ENCODE data around the gene BRD7. TPM values are rescaled to one million over a fixed set of nuclear protein-coding genes. Genes with fewer than 3 reads are reported as not detected.

Gene BRD7
- total RNA-seq, 1 donor from 2014 or later: 88.8 TPM

DNA sequence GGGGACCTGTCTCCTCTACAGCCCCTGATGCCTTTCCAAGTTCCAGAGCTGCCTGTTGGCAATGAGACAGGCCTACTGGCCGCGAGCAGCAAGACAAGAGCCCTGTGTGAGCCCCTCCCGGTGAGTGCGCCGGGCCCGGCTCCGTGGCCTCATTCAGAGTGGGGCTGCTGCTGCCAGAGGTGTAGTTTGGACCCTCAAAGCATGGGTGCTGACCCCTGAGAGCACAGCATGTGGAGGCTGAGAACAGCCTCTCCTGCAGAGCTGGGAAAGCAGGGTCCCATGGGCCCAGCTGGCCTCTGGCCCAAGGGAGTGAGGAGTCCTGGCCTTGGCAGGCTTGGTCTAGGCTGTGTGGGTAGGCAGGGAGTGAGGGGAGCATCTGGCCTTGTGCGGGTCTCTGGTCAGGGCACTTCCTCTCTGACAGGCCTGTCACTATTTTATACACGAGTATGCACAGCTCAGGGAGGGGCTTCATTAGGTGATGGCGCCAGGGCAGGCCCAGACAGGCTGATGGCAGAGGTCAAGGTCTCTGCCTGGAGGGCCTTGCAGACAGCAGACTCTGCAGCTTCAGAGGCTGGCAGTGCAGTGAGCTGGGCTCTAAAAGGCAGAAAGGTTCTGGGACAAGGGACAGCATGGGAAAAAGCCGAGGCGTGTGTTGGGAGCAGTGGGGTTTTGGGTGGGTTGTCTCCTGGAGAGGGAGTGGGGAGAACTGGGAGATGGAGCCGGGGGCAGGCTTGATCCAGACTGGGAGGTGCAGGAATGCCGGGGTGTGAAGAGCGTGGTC, 59.1 kb downstream of the BRD7 start:
- intact Hi-C loops (cut with micrococcal nuclease): no loop called here
- Mint-ChIP-seq H3K4me3 (no peak overlapping the region), H3K27ac (peak overlapping the region; percentile 26), H3K27me3 (ENCODE audit: insufficient read depth) (no peaks in the 10 kb centered on the region), H3K36me3 (ENCODE audit: low read depth) (peaks cover 22% of the 10 kb centered on the region), H3K4me1 (ENCODE audit: low read depth) (peaks cover 15% of the 10 kb centered on the region), H3K9me3 (no peaks in the 10 kb centered on the region)
- DNase-seq (ENCODE audit: low spot score): no peak

DNA sequence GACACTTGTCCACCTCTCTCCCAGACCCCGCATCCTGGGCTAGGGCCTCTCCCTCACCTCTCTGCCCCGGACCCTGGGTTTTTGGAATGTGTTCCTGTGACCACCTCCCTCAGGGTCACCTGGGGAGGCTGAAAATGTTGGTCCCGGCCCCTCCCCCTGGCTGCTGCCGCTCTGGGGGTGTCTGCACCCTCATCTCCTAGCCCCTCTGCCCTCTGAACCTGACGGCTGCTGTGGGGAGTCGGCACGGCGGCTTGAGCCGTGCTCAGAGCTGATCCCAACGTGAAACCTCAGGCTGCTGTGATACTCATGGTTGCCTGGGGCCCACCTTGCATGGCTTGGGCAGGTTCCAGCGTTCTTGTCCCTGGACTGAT, 59.6 kb downstream of the BRD7 start:
- Mint-ChIP-seq H3K4me1 (ENCODE audit: low read depth) (peaks cover 9% of the 10 kb centered on the region), H3K36me3 (ENCODE audit: low read depth) (peaks cover 22% of the 10 kb centered on the region), H3K27ac (no peak overlapping the region), H3K9me3 (no peaks in the 10 kb centered on the region), H3K4me3 (no peak overlapping the region), H3K27me3 (ENCODE audit: insufficient read depth) (no peaks in the 10 kb centered on the region)
- intact Hi-C loops (cut with micrococcal nuclease): no loop called here
- DNase-seq (ENCODE audit: low spot score): no peak

DNA sequence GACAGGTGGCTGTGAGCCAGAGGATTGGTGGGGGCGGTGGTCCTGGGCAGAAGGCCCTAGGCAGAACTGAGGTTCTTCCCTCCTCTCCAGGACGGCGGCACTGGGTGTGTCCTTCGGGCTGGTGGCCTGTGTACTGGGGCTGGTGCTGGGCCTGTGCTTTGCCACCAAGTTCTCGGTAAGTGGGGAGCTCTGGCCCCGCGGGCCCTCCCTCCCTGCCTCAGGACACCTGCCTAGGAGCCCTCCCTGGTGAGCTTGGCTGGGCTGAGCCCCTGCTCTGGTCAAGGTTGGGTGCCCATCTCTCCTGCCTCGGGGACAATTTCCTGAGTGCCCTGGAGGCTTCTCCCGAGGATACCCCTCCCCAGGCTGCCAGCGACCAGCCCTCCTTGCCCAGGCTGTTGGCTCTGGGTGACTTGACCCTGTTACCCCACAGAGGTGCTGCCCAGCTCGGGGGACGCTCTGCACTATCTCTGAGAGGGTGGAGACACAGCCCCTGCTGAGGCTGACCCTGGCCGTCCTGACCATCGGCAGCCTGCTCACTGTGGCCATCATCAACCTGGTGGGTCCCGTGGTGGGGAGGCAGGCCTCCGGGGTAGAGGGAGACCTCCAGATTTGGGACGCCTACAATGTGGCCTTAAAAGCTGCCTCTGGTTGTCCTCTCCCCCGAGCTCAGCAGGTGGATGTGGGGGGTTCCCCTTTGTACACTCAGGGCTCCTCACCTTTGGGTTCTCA, 60.4 kb downstream of the BRD7 start:
- H3K36me3 Mint-ChIP-seq (ENCODE audit: low read depth): peaks cover 18% of the 10 kb centered on the region

DNA sequence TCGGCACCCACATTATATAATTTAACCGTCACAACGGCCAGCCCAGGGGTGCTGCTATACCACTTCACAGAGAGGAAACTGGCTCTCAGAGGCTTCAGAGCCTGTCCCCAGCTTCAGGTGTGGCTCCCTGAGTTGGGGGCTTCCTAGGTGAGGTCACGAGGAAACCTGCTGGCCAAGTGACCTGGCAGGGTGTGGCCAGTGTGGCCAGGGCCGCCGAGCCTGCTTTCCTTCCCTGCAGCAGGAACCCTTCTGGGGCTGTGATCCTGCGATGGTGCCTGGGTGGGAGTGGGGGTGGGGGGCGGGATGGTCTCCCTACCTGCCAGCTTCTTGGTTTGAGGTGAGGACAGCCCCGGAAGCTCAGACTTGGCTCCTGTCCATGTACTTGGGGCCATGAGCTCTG, 62.5 kb downstream of the BRD7 start:
- no peak for DNase-seq (ENCODE audit: low spot score)
- Mint-ChIP-seq H3K27ac (no peak overlapping the region), H3K36me3 (ENCODE audit: low read depth) (peaks cover 13% of the 10 kb centered on the region), H3K4me1 (ENCODE audit: low read depth) (no peaks in the 10 kb centered on the region), H3K27me3 (ENCODE audit: insufficient read depth) (no peaks in the 10 kb centered on the region), H3K4me3 (no peak overlapping the region), H3K9me3 (no peaks in the 10 kb centered on the region)
- intact Hi-C loops (cut with micrococcal nuclease): no loop called here

More for the DNA sequence above, 60.4 kb downstream of the BRD7 start:
- Mint-ChIP-seq H3K4me3 (no peak overlapping the region), H3K9me3 (no peaks in the 10 kb centered on the region), H3K4me1 (ENCODE audit: low read depth) (peaks cover 2% of the 10 kb centered on the region), H3K27ac (no peak overlapping the region), H3K27me3 (ENCODE audit: insufficient read depth) (no peaks in the 10 kb centered on the region)
- intact Hi-C loops (cut with micrococcal nuclease): no loop called here
- no peak for DNase-seq (ENCODE audit: low spot score)

DNA sequence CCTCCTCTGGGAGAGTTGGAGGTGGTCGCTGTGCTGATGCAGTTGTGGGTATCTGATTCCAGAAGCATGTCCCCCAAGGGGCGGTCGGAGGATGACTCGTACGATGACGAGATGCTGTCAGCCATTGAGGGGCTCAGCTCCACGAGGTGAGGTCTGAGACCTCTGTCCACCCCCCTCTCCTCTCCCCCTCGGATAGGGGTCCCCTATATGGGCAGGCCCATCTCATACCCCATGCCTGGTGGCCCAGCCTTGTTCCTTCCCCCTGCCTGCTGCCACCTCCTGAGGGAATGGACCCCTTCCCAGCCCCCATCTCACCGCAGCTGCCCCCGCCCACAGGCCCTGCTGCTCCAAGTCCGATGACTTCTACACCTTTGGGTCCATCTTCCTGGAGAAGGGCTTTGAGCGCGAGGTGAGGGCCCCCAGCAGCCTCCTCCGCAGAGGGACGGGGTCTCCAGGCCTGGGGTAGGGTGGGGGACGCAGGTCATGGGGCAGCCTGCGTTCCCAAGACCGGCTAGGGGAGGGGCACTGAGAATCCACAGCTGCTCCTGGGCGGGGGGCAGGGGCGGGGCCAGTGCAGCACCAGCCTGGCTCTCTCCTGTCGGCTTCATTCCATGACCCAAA, 63.2 kb downstream of the BRD7 start:
- intact Hi-C loops (cut with micrococcal nuclease): no loop called here
- no peak for DNase-seq (ENCODE audit: low spot score)
- no peaks in the 10 kb centered on the region for H3K27me3 Mint-ChIP-seq (ENCODE audit: insufficient read depth)
- no peak overlapping the region for H3K27ac Mint-ChIP-seq
- no peak overlapping the region for H3K4me3 Mint-ChIP-seq
- no peaks in the 10 kb centered on the region for H3K9me3 Mint-ChIP-seq
- H3K36me3 Mint-ChIP-seq (ENCODE audit: low read depth): peaks cover 13% of the 10 kb centered on the region
- no peaks in the 10 kb centered on the region for H3K4me1 Mint-ChIP-seq (ENCODE audit: low read depth)

DNA sequence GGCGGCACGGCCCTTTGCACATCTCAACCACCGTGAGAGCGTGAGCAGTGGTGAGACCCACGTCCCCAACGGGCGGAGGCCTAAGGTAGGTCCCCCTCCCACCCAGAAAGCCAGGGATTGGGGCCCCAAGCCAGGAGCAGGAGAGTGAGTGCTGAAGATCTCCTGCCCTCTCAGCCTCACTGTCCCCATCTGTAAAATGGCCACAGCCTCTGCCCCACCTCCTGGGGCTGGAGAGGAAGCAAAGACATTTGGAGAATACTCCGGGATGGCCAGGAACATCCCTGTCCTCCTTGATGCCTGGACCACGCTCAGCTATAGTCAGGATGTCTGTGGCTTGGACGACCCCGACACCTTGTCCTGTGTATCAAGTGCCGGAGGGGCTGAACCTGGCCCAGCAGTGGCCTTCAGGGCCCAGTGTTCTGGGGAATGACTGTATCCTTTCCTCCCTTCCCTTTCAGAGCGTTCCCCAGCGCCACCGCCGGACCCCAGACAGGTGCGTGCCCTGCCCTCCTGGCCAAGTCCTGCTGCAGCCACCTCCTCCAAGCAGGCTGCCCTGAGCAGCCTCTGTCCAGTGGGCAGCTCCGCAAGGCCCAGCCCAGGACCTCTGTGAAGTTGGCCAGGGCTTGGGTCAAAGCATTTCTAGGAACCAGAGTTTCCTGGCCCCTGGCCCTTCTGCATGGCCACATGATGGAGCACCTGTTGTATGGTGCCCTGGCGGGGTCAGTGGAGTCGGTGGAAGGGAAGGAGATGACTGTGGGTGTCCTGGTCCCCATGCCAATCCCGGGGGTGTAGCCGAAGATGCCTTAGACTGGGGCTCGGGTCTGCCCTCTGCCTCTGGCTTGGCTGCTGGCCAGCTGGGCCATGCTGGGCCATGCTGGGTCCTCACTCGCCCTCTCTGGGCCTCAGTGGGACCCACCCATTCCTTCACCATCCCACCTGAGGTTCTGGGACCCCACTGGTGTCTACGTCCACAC, 64.0 kb downstream of the BRD7 start:
- Mint-ChIP-seq H3K36me3 (ENCODE audit: low read depth) (peaks cover 13% of the 10 kb centered on the region), H3K4me1 (ENCODE audit: low read depth) (no peaks in the 10 kb centered on the region), H3K9me3 (no peaks in the 10 kb centered on the region), H3K27me3 (ENCODE audit: insufficient read depth) (no peaks in the 10 kb centered on the region), H3K27ac (no peak overlapping the region), H3K4me3 (no peak overlapping the region)
- intact Hi-C loops (cut with micrococcal nuclease): no loop called here
- no peak for DNase-seq (ENCODE audit: low spot score)

DNA sequence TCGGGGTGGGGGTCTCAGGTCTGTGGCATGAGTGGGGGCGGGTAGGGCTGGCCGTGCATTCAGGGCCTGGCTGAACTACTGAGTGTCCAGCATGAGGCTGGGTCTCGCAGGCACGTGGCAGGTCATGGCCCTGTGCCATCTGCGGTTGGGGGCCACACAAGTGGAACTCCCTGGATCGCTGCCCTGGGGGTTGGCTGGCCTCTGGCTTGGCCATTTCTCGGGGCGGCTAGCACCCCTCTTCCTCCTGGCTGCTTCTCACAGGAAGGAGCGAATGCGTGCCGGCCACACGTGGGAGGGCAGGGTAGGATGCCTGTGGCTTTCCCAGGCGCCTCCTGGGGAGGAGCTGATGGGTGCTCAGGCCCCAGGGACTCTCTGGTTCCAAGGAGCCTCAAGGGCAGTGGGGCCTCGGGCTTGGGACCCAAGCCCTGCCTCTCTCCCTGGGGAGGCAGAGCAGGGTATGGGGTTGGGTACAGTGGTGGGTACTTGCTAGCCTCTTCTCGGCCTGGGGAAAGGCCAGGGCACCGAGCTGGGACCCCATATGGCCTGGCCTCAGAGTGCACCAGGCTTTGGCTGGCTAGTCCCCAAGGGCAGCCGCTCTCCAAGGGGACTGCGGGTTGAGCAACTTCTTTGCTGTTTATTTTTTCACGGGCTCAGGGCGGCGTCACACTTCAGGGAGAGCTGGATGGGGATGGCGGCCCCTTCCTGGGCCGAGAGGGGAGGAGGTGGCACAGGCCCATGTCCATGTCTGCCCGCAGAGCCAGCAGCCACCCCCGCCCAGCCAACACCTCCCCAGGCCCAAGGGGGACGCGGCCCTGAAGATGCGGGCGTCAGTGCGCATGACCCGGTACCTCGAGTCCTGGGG, 65.0 kb downstream of the BRD7 start:
- peaks cover 13% of the 10 kb centered on the region for H3K36me3 Mint-ChIP-seq (ENCODE audit: low read depth)
- intact Hi-C loops (cut with micrococcal nuclease): no loop called here
- no peak overlapping the region for H3K27ac Mint-ChIP-seq

DNA sequence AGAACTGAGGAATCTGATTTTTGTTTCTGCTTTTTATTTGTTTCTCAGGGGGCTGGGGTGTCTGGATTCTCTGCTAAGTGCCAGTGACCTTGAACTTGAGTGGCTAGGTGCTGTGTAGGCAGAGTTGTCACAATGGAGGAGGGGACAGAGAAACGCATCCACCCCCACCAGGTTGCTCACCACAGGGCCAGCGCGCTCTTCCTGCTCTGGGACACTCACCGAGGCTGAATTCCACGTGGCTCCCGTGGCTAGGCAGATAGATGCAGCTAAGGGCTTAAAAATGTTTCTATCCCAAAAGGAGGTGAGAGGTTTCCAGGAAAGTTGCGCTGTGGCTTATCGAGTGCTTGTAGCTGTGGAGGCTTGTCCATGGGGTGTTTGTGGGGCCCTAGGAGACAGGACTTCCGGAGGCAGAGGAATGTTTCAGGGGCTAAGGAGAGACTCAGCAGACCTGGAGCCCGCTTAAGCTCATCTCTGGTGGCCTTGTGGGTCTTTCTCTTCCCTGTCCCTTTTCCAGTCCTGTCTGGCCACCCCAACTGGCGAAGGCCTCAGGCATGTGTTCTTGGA, 65.7 kb downstream of the BRD7 start:
- H3K36me3 Mint-ChIP-seq (ENCODE audit: low read depth): peaks cover 13% of the 10 kb centered on the region
- H3K27me3 Mint-ChIP-seq (ENCODE audit: insufficient read depth): no peaks in the 10 kb centered on the region
- H3K9me3 Mint-ChIP-seq: no peaks in the 10 kb centered on the region
- no peak for DNase-seq (ENCODE audit: low spot score)
- intact Hi-C loops (cut with micrococcal nuclease): no loop called here
- no peaks in the 10 kb centered on the region for H3K4me1 Mint-ChIP-seq (ENCODE audit: low read depth)
- no peak overlapping the region for H3K4me3 Mint-ChIP-seq
- H3K27ac Mint-ChIP-seq: no peak overlapping the region

More for the DNA sequence above, 65.0 kb downstream of the BRD7 start:
- Mint-ChIP-seq H3K4me1 (ENCODE audit: low read depth) (no peaks in the 10 kb centered on the region), H3K27me3 (ENCODE audit: insufficient read depth) (no peaks in the 10 kb centered on the region), H3K9me3 (no peaks in the 10 kb centered on the region), H3K4me3 (no peak overlapping the region)
- DNase-seq (ENCODE audit: low spot score): no peak

DNA sequence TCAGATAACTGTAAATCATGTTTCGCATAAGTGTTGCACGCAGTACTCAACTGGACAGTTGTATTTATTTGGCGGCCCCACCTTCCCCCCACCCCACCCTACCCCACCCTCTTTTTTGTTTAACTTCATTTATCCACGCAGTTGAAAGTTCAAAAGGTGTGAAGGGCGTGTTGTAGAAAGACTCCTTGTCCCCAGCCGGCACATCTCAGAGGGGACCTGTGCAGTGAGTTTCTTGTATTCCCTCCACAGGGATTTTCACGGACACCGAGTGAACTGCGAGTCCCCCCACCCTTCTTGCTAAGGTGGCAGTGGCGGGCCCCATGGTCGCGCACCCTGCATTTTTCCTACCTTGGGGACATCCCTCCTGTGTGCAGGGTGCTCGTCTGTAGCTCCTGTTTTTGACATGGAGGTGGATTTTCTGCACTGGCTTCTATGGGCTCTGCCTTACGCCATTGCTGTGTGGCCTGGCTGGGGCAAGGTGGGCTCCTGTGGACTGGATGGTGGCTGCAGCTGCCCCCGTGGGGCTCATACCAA, 66.2 kb downstream of the BRD7 start:
- H3K4me3 Mint-ChIP-seq: no peak overlapping the region
- no peaks in the 10 kb centered on the region for H3K27me3 Mint-ChIP-seq (ENCODE audit: insufficient read depth)
- no peak overlapping the region for H3K27ac Mint-ChIP-seq
- H3K36me3 Mint-ChIP-seq (ENCODE audit: low read depth): peaks cover 13% of the 10 kb centered on the region
- no peaks in the 10 kb centered on the region for H3K4me1 Mint-ChIP-seq (ENCODE audit: low read depth)
- intact Hi-C loops (cut with micrococcal nuclease): no loop called here
- no peaks in the 10 kb centered on the region for H3K9me3 Mint-ChIP-seq
- DNase-seq (ENCODE audit: low spot score): no peak

DNA sequence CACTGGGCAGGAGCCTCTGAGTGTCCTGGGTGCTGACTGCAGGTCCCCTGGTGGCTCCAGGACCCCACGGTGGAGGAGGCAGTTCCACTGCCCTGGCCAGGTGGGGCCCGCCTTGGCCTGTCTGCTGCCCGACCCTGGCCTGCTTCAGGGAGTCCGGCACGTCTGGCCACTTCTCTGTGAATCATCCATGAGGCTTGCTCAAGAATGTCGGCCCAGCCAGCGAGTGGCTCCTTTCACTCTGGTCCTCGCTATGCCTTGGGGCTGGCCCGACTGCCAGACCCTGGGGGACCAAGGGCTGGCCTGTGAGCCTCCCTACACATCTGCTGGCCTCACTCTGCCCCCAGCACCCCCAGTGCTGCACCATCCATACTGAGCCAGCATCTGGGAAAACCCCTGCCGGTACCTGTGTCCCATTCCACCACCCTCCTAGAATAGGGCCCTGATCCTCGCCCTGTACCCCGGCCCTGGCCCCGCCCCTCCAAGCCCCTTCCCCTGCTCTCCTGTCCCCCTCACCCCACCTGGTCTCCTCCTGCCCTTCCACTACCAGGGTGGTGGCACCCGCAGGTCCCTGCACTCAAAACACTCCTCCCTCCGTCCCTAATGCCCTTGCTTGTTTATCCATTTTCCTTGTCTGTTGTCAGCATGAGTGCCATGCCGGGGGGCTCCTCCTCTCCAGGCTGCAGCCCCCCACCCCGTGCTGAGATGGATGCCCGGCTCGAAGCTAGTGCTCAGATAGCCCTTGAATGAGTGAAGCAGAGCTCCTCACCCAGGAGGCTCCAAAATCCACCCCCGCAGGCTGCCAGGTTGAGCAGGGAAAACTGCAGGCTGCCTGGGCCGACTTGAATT, 66.9 kb downstream of the BRD7 start:
- Mint-ChIP-seq H3K4me1 (ENCODE audit: low read depth) (no peaks in the 10 kb centered on the region), H3K27ac (no peak overlapping the region), H3K27me3 (ENCODE audit: insufficient read depth) (no peaks in the 10 kb centered on the region), H3K4me3 (no peak overlapping the region), H3K9me3 (no peaks in the 10 kb centered on the region), H3K36me3 (ENCODE audit: low read depth) (peaks cover 7% of the 10 kb centered on the region)
- no peak for DNase-seq (ENCODE audit: low spot score)
- intact Hi-C loops (cut with micrococcal nuclease): no loop called here

All from activated T-helper 1 cell treated with anti-CD3 and anti-CD28 coated beads, Interleukin-12 subunit alpha, Interleukin-12 subunit beta, Interleukin-2, Interleukin-4 antibody, amounts not matched to agents 30 ng/mL and 10 ng/mL and 1 ng/mL, durations not matched to agents 14 hours and 24 hours and 36 hours (primary cell).